ENCODE data around the gene ADAT3.

ADAT3 gene

GRCh38 chr19:1861599-1862031, 43.6 kb upstream of the ADAT3 start:
- Histone ChIP-seq H3K4me1 (ENCODE audit: control insufficient read depth, insufficient read depth, low read length, poor library complexity, severe bottlenecking) (peaks cover 46% of the 10 kb centered on the region), H3K27ac (ENCODE audit: low read depth, low read length, severe bottlenecking) (no peak overlapping the region), H3K36me3 (ENCODE audit: control insufficient read depth, insufficient read depth, low read length) (no peaks in the 10 kb centered on the region), H3K9me3 (ENCODE audit: control insufficient read depth, low read length) (no peaks in the 10 kb centered on the region), H3K4me3 (ENCODE audit: extremely low read depth, insufficient read depth, low read length, poor library complexity, severe bottlenecking) (peak overlapping the region; percentile 84)
- 5 to 8% methylated on average over 15 to 21 of the region's 23 CpGs for WGBS, 2 experiments (ENCODE audit: insufficient coverage in 2 of 2)

DNA sequence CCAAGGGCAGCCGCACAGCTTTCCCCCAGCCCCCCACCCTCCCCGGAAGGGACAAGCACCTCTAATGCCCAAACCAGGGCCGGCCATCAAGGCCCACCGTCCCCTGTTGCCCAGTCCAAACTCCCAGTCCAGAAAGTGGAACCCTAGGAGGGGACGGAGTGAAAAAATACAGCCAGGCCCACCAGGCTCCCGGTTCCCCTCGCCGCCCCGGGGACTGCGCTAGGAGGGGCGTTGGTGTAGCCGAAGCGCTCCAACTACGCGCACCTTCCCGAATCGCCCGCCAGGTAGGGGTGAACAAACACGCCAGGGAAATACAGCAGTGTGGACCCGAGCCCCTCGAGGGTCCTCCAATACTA, 43.2 kb upstream of the ADAT3 start:
- peak overlapping the region; percentile 84 for H3K4me3 ChIP-seq (ENCODE audit: extremely low read depth, insufficient read depth, low read length, poor library complexity, severe bottlenecking)
- H3K9me3 ChIP-seq (ENCODE audit: control insufficient read depth, low read length) = no peaks in the 10 kb centered on the region
- 0 to 1% methylated on average over 18 of the region's 21 CpGs for WGBS, 2 experiments (ENCODE audit: insufficient coverage in 2 of 2)
- H3K36me3 ChIP-seq (ENCODE audit: control insufficient read depth, insufficient read depth, low read length) = no peaks in the 10 kb centered on the region
- no peak overlapping the region for H3K27ac ChIP-seq (ENCODE audit: low read depth, low read length, severe bottlenecking)
- peaks cover 42% of the 10 kb centered on the region for H3K4me1 ChIP-seq (ENCODE audit: control insufficient read depth, insufficient read depth, low read length, poor library complexity, severe bottlenecking)

DNA sequence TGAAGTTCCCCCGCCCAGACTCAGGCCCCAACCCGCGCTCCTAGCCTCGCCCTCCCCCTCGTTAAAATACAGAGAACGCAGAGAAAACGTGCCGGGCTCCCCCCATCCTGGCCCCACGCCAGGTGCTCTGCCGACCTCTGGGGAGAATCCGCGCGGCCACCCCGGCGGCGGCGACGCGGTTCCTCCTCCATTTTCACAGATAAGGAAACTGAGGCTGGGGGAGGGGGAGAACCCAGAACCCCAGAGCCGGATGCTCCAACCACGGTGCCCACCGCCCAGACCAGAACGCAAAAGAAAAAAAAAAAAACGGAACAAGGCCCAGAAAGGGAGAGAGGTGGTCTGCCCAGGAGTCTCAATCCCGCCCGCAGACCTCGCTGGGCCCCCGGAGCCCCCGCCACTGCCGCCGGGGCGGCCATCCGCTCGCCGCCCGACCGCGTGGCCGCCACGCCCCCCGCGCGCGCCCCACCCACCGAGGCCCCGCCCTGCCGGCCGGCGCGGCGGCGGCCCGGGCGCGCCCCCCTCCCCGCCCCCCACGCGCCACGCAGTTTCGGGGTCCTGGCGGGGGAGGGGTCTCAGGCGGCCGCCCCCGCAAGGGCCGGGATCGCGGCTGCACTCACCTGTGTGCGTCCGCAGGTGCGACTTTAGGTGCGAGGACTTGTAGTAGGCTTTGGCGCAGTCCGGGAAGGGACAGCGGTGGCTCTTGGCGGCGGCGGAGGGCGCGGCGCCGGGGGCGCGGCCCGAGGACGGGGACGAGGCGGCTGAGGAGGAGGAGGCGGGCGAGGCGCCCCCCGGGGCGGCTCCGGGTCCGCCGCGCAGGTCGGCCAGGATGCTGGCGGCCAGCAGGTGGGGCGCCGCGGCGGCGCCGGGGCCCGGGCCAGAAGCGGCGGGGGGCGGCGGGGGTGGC, 42.5 kb upstream of the ADAT3 start:
- WGBS, 2 experiments (ENCODE audit: insufficient coverage in 2 of 2) = 0 to 1% methylated on average over 51 to 70 of the region's 109 CpGs
- H3K9me3 ChIP-seq (ENCODE audit: control insufficient read depth, low read length) = no peaks in the 10 kb centered on the region
- H3K36me3 ChIP-seq (ENCODE audit: control insufficient read depth, insufficient read depth, low read length) = no peaks in the 10 kb centered on the region
- no peak overlapping the region for H3K27ac ChIP-seq (ENCODE audit: low read depth, low read length, severe bottlenecking)
- H3K4me3 ChIP-seq (ENCODE audit: extremely low read depth, insufficient read depth, low read length, poor library complexity, severe bottlenecking) = peak overlapping the region; percentile 84
- peaks cover 36% of the 10 kb centered on the region for H3K4me1 ChIP-seq (ENCODE audit: control insufficient read depth, insufficient read depth, low read length, poor library complexity, severe bottlenecking)

DNA sequence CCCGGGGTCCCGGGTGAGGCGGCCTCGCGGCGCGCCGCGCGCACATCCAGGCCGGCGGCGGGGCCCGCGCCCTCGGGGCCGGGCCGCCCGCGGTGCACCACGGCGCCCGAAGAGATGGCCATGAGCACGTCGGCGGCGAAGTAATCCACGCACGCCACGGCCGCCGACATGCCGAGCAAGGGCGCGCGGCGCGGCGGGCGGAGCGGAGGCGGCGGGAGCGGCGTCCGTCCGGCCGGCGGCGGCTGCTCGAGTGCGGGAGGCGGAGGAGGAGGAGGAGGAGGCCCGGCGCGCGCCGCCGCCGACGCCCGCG, 41.9 kb upstream of the ADAT3 start, which contains the start of gene KLF16:
KLF16 (minus strand) TSS at position 252 of the 310 bp plus-strand sequence; CDS start at position 170, 82 bp downstream.
- Histone ChIP-seq H3K36me3 (ENCODE audit: control insufficient read depth, insufficient read depth, low read length) (no peaks in the 10 kb centered on the region), H3K9me3 (ENCODE audit: control insufficient read depth, low read length) (no peaks in the 10 kb centered on the region), H3K4me3 (ENCODE audit: extremely low read depth, insufficient read depth, low read length, poor library complexity, severe bottlenecking) (peak within 1 kb of the TSS; percentile 84), H3K4me1 (ENCODE audit: control insufficient read depth, insufficient read depth, low read length, poor library complexity, severe bottlenecking) (peaks cover 31% of the 10 kb centered on the region), H3K27ac (ENCODE audit: low read depth, low read length, severe bottlenecking) (peak within 1 kb of the TSS; percentile 84)
- WGBS, 2 experiments (ENCODE audit: insufficient coverage in 2 of 2) = 1% methylated on average over 16 to 37 of the region's 63 CpGs

DNA sequence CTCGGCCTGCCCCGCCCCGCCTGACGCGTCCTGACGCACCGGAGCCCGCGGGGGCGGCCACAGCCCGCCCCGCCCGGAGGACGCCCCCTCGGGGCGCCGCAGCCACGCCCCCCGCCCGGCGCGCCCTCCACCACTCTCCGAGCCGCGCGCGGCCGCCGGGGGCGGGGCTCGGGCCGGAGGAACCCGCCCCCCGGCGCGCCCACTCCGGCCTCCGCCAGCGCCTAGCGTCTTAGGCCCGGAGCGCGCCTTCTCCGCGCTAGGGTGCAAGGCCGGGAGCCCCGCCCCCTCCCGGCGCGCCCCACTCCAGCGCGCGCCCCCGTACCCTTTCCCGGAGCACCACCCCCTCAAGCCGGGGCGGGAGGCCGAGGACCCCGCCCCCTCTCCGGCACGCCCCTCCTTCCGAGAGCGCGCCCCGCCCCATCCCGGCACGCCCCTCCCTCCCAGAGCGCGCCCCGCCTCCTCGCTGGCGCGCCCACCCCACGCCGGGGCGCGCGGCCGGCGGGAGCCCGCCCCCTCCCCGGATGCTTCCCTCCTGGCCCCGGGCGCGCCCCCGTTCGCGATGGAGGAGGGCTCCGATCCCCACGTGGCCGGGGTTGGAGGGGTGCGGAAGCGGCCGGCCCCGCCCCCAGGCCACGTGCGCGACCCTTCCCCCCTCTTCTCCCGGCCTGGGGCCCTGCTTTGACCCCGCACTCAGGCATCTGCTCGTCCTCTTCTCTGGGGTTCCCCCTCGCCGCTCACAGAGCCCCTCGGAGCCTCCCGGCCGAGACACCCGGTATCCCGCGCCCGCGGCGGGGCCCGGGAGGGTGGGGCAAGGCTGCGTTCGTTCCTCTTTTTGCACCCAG, 41.3 kb upstream of the ADAT3 start:
- H3K4me3 ChIP-seq (ENCODE audit: extremely low read depth, insufficient read depth, low read length, poor library complexity, severe bottlenecking) = peak overlapping the region; percentile 68
- no peaks in the 10 kb centered on the region for H3K9me3 ChIP-seq (ENCODE audit: control insufficient read depth, low read length)
- peak overlapping the region; percentile 84 for H3K27ac ChIP-seq (ENCODE audit: low read depth, low read length, severe bottlenecking)
- H3K4me1 ChIP-seq (ENCODE audit: control insufficient read depth, insufficient read depth, low read length, poor library complexity, severe bottlenecking) = peaks cover 27% of the 10 kb centered on the region
- H3K36me3 ChIP-seq (ENCODE audit: control insufficient read depth, insufficient read depth, low read length) = no peaks in the 10 kb centered on the region
- 0 to 1% methylated on average over 22 to 50 of the region's 115 CpGs for WGBS, 2 experiments (ENCODE audit: insufficient coverage in 2 of 2)

GRCh38 chr19:1864480-1865171, 40.6 kb upstream of the ADAT3 start:
- 7 to 8% methylated on average over 41 to 42 of the region's 52 CpGs for WGBS, 2 experiments (ENCODE audit: insufficient coverage in 2 of 2)
- peaks cover 2% of the 10 kb centered on the region for H3K36me3 ChIP-seq (ENCODE audit: control insufficient read depth, insufficient read depth, low read length)
- H3K9me3 ChIP-seq (ENCODE audit: control insufficient read depth, low read length) = no peaks in the 10 kb centered on the region
- H3K4me1 ChIP-seq (ENCODE audit: control insufficient read depth, insufficient read depth, low read length, poor library complexity, severe bottlenecking) = peaks cover 22% of the 10 kb centered on the region
- peak overlapping the region; percentile 68 for H3K4me3 ChIP-seq (ENCODE audit: extremely low read depth, insufficient read depth, low read length, poor library complexity, severe bottlenecking)
- peak overlapping the region; percentile 84 for H3K27ac ChIP-seq (ENCODE audit: low read depth, low read length, severe bottlenecking)

- peak overlapping the region; percentile 68 for H3K4me3 ChIP-seq (ENCODE audit: extremely low read depth, insufficient read depth, low read length, poor library complexity, severe bottlenecking)
- WGBS, 2 experiments (ENCODE audit: insufficient coverage in 2 of 2) = 87 to 88% methylated on average over 11 to 13 of the region's 17 CpGs
- H3K36me3 ChIP-seq (ENCODE audit: control insufficient read depth, insufficient read depth, low read length) = peaks cover 8% of the 10 kb centered on the region
- no peaks in the 10 kb centered on the region for H3K9me3 ChIP-seq (ENCODE audit: control insufficient read depth, low read length)
- H3K27ac ChIP-seq (ENCODE audit: low read depth, low read length, severe bottlenecking) = peak overlapping the region; percentile 49
- H3K4me1 ChIP-seq (ENCODE audit: control insufficient read depth, insufficient read depth, low read length, poor library complexity, severe bottlenecking) = peaks cover 15% of the 10 kb centered on the region
These were observed 39.8 kb upstream of the ADAT3 start for GRCh38 chr19:1865172-1866010.

DNA sequence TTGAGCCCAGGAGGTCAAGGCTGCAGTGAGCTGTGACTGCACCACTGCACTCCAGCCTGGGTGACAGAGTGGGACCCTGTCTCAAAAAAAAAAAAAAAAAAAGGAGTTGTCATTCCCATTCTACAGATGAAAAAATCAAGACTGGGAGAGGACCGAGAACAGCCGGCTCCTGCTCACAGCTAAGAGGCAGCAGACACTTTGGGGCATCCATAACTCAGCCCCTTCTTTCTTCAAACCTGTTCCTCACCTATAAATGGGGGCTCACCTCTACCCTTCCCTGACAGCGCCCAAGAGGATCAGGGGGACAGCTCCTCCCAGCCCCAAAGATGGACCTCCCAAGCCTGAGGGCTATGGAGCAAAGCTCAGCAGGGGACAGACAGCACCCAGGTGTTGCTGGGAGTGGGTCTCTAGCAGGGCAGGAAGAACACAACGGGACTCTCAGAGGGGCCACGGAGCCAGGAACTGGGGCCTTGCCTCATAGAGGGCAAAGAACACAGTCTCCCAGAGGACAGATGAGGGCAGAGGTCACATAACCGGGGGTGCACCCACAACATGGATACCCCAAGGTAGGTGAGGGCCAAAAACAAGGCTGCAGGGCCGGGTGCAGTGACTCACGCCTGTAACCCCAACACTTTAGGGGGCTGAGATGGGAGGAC, 38.4 kb upstream of the ADAT3 start:
- 94% methylated on average over 7 to 8 of the region's 8 CpGs for WGBS, 2 experiments (ENCODE audit: insufficient coverage in 2 of 2)
- Histone ChIP-seq H3K4me1 (ENCODE audit: control insufficient read depth, insufficient read depth, low read length, poor library complexity, severe bottlenecking) (peaks cover 3% of the 10 kb centered on the region), H3K4me3 (ENCODE audit: extremely low read depth, insufficient read depth, low read length, poor library complexity, severe bottlenecking) (no peak overlapping the region), H3K9me3 (ENCODE audit: control insufficient read depth, low read length) (no peaks in the 10 kb centered on the region), H3K27ac (ENCODE audit: low read depth, low read length, severe bottlenecking) (no peak overlapping the region), H3K36me3 (ENCODE audit: control insufficient read depth, insufficient read depth, low read length) (peaks cover 18% of the 10 kb centered on the region)

GRCh38 chr19:1867349-1867724, 37.9 kb upstream of the ADAT3 start:
- Histone ChIP-seq H3K4me1 (ENCODE audit: control insufficient read depth, insufficient read depth, low read length, poor library complexity, severe bottlenecking) (peaks cover 3% of the 10 kb centered on the region), H3K36me3 (ENCODE audit: control insufficient read depth, insufficient read depth, low read length) (peaks cover 22% of the 10 kb centered on the region), H3K27ac (ENCODE audit: low read depth, low read length, severe bottlenecking) (no peak overlapping the region), H3K4me3 (ENCODE audit: extremely low read depth, insufficient read depth, low read length, poor library complexity, severe bottlenecking) (no peak overlapping the region), H3K9me3 (ENCODE audit: control insufficient read depth, low read length) (no peaks in the 10 kb centered on the region)
- 96 to 99% methylated on average over 7 to 9 of the region's 9 CpGs for WGBS, 2 experiments (ENCODE audit: insufficient coverage in 2 of 2)
